NCI-H187 (cell line): Measurements from ENCODE around the gene CAMK1D.

ENCODE experiments used
- DNase-seq, 2 experiments: peaks; one replicate each; lab custom pipeline; 2025; lab: John Stamatoyannopoulos, UW

The CAMK1D gene

DNA sequence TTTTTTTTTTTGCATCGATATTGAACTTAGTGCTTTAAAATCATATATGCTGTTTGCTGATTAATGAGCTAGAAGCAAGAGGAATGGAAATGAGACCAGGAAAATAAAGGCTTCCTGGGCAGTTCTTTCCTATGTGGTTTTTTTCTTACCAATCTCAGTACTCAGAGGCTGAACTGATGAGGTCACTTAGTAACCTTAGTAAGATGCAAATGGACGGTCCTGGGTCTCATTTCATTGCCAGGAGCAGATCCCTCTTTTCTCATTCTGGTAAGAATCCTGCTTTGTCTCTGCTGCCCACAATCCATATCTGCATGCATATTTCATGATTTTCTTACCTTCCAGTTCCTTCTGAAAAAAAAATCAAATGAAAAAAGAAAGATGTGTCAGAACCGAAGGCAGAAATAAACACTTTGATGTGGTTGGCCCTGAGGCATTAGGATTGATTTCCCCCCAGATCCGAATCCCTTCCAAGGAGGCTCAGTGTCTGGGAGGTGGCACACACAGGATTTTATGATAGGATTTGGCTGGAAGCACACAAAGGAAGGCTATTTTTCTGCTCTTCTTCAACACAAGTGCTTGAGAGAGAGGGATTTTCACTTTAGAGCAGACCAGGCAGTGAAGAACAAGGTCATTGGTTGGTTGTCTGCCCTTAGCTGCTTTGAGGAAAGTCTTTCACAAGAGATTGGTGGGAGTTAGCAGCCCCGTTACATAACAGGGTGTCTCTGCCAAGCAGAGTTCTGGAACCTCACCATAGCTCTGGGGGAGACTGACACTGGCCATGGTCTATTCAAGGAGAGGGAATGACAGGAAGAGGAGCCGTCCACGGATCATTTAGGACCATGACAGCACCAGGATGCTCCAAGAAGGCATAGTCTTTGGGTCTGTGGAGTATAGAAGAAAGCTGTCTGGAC, 150.0 kb downstream of the CAMK1D start:
- DNase-seq, result no peak

DNA sequence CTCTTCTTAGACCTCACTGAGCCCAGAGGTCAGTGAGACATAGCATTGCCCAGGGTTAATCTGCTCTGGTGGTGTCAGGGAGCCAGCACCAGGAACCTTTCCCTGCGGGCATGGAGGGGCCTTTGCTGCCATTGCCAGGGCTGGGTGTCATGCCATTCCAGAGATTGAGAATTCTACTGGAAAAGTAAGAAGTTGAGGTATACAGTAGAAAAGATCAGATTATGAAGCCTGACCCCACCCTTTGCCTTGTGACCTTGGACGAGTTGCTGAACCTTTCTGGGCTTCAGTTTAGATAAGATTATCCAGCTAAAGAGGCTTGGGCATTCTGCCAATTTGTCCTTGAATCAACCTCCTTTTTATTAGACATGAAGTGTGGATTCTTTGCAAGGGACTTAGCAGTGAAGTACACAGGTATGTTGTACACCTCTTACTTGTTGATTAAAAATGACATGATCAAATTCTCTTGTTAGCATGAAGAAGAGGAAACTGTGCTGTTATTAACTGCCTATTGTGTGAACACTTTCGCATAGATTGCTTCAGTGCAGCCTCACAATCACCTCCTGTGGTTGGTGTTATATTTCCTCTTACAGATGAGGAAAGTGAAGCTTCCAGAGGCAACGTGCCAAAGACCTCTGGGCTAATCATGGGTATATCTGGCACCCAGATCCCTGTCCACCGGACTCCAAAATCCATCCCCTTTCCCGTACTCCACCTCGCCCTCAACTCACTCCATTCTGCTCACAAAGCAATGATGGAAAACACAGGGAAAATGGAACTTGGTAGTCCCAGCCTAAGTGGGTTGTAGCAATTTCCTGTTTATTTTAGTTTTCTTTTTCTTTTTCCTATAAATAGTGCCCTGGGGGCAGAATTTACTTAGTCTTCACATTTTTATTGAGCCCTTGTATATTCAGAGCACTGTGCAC, 151.3 kb downstream of the CAMK1D start:
- peak; percentile 21 to 27 for DNase-seq

GRCh38 chr10:12501324-12501723, 152.0 kb downstream of the CAMK1D start:
- no peak for DNase-seq

DNA sequence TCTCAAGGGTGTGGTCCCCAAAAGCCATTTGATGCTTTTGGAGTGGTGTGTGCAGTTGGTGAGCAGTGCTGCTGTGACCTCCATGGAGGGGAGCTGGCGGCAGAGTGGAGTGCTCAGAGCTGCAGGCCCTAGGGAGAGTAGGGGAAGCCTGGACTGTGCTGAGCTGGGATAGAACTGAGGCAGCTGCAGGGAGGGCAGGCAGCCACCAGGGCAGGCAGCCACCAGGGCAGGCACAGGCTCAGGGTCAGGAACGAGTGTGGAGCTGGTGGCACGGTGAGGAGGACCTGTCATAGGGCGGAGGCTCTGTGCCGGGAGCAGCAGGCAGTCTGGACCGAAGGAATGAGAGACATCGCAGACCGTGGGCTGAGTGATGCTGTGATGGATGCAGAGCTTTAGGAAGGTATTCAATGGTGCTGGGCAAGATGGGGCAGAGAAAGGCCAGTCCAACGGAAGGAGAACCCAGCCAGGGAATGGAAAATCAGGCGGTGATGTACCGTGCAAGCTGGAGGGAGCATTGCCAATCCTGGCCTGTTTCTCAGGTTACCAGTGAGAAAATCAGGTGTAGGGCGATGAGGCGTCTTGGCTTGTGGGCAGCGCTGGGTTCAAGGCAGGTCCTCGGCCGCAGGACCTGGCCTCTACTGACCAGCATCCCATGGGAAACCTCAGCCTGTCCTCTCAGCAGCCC, 152.6 kb downstream of the CAMK1D start:
- DNase-seq, result no peak

- DNase-seq, result no peak
Observed at GRCh38 chr10:12502526-12503274, 153.4 kb downstream of the CAMK1D start.

DNA sequence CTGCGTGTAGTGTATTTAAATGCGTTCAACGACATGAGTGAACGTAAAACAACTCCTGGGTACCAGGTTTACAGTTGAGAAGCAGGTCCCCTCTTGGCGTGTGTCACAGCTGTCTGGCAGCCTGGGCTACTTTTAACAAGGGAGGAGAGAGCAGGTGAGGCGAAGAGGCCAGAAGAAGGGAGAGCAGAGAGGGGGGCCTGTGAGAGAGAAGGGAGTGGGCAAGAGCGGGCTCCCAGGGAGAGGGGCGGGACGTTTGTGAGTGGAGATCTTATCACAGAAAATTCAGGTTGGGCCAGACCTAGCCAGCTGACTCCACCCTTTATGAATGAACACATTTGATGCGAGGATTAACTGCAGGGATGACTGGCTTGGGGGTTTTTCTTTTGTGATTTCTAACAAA, 154.0 kb downstream of the CAMK1D start:
- peak; percentile 41 to 73 for DNase-seq

- no peak for DNase-seq
Observed at GRCh38 chr10:12504176-12504575, 154.8 kb downstream of the CAMK1D start.

GRCh38 chr10:12504628-12505027, 155.3 kb downstream of the CAMK1D start:
- no peak for DNase-seq

- no peak for DNase-seq
Observed at GRCh38 chr10:12505683-12506082, 156.3 kb downstream of the CAMK1D start.

- DNase-seq, result no peak
Observed at GRCh38 chr10:12507165-12507850, 158.0 kb downstream of the CAMK1D start.

GRCh38 chr10:12508165-12508564, 158.8 kb downstream of the CAMK1D start:
- no peak for DNase-seq

DNA sequence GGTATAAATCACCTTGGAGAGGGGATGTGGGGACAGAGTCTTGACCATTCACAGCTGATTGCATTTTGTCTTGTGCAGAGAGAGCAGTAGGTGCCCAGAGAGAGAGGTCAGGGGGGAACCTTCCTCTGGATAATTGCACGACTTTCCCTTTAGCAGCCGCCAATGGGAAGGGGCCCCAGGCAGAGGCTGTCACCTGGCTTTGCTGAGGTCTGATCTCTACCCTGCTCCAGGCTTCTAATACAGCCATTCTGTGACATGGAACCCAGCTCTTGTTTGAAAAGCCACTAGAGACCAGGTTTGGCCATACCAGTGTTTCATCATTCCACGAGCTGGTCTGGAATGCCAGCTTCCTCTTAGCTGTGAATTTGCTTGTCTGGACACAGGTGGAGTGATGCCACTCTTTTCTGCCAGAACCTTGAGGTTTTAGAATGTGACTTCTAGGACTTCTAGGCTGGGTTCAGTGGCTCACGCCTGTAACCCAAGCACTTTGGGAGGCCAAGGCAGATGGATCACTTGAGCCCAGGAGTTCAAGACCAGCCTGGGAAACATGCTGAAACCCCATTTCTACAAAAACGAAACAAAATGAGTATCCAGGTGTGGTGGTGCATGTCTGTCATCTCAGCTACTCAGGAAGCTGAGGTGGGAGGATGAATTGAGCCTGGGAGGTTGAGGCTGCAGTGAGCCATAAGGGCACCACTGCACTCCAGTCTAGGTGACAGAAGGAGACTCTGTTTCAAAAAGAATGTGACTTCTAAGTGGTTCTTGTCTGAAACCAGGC, 159.9 kb downstream of the CAMK1D start:
- no peak for DNase-seq

- DNase-seq, result no peak
Observed at GRCh38 chr10:12509794-12510100, 160.4 kb downstream of the CAMK1D start.

DNA sequence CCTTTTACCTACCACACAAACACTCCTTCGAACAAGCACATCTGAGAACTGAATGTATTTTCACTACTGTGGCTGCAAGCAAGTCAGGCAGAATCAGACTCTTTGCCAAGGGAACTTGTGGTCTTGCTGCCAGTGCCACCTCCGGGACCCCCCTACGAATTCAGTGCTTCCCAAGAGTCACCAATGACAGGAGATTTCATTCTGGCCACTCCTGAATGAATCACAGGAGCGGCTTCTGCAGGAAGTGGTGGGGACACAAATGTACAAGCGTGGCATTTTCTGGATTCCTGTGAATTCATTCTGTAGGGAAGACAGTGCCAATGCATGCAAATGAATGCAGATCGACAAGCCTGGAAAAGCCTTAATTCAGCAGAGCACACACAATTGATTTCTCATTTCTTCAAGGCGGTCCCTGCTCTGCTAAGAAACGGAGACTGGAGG, 161.2 kb downstream of the CAMK1D start:
- DNase-seq, result no peak

DNA sequence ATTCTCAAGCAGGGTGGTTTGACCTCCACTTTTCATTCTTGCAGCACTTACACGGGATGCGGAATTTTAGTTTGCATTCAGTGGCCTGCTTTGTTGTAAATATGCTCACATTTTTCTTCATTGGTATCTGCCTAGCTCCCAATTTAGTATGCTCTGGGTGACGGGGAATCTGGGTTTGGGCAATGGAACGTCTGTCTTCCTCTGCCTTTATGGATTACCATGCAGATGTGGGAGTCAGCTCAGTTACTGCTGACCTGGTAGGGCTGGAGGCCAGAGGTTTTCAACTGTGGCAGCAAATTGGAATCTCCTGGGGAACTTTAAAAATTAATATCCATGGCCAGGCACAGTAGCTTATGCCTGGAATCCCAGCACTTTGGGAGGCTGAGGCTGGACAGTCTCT, 161.6 kb downstream of the CAMK1D start:
- DNase-seq, result no peak

DNA sequence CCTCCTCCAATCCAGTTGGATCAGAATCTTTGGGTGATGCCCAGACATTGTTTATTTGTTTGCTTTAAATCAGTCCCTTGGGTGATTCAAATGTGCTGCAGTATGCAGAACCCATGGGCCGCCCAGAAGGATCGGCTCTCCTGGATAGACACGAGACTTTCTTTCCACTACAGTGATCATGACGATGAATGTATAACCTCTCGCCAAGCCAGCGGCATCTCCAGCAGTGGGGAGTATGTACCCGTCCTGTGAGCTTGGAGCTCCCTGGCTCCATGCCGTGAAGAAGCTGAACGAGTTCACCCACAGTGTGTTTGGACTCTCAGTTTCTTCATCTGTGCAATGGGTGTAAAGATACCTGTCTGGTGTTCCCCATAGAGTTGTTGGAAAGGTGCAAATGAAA, 162.3 kb downstream of the CAMK1D start:
- DNase-seq, result no peak

GRCh38 chr10:12512332-12513002, 163.1 kb downstream of the CAMK1D start:
- peak; percentile 64 to 72 for DNase-seq

DNA sequence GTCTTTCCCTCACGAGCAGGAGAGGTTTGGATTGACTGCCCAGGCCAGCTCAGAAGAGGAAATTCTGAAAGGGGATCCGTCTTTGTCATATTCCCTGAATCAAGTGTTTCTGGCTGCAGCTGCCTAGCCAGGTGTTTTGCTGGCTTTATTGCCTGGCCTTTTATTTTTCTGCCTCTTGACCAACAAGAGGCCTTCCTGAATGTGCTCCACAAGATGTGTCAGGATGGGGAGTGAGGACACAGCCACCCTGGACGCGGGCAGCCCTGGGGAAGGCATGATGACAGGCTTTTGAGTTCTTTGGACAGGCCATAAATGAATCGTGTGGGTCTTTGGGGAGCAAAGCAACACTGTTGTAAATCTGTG, 163.6 kb downstream of the CAMK1D start:
- peak in 1 of 2 experiments; percentile 72 for DNase-seq

DNA sequence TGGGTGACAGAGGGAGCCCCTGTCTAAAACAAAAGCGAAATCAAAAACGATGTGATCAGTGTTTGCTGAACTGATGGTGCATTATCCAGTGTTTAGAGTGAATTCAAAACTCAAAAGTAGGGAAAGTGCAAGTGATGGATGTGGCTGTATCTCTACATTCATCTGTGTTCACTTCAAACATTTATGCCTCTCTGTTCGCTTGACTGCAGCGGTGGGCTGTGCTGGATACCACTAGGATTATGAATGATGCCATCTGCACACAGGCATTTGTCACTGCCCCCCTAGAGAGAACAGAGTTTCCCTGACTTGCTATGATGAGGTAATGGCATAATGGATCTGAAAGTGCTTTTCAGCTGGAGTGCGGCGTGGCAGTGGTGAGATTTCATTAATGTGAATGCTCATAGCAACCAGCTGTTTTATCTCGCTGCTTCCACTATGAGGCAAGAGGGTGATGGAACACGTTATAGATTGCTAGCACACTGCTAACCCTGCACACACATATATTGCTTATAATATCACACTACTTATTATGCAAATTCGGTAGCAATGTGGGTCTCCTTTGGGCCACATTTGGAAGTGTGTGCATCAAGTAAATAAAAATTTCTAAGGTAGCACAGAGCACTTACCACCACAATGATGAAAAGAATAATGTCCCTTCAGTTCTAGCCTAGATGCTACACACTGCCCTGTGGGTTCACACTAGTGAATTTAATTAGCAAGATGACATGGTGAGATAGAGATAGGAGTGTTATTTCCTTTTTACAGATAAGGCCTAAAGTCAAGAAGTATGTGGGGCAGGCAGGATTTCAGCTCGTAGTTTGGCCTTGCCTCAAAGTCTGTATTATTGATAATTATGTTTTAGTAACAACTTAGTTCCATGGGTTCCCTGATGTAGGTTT, 164.7 kb downstream of the CAMK1D start:
- peak; percentile 56 to 66 for DNase-seq
